Esophagus muscularis mucosa (tissue), 4 donors: ENCODE results near the gene HOXA10. TPM values are rescaled to one million over a fixed set of nuclear protein-coding genes. Genes with fewer than 3 reads are reported as not detected.

ENCODE experiments used
- DNase-seq: peaks from one replicate; pipeline ENCODE4 v3.0.0-alpha.2; 2017; ENCODE audit errors: extremely low spot score
- H3K27ac ChIP-seq, 4 donors: fragments of 200-600 bp; sonication (generic); replicated peaks in 1 of 4; 1 replicate in 3 of 4; 2 replicates in 1 of 4; pipeline ENCODE4 v1.5.1; 2016 to 2019; ENCODE audit warnings: mild to moderate bottlenecking in 1 of 4
- H3K27me3 ChIP-seq, 4 donors: fragments of 200-600 bp; sonication (generic); one replicate each; pipeline versions ENCODE4 v1.5.1 to v1.6.0; 2016 to 2019
- H3K36me3 ChIP-seq, 4 donors: fragments of 200-600 bp; sonication (generic); one replicate each; pipeline ENCODE4 v1.5.1; 2016 to 2019
- H3K4me1 ChIP-seq, 4 donors: fragments of 200-600 bp; sonication (generic); one replicate each; pipeline ENCODE4 v1.5.1; 2016 to 2019
- H3K4me3 ChIP-seq, 4 donors: fragments of 200-600 bp; sonication (generic); 1 replicate in 2 of 4; 2 replicates in 2 of 4; pipeline ENCODE4 v1.5.1; 2016 to 2019; ENCODE audit warnings: mild to moderate bottlenecking in 4 of 4, moderate library complexity in 1 of 4
- H3K9me3 ChIP-seq, 4 donors: fragments of 200-600 bp; sonication (generic); 1 replicate in 3 of 4; 2 replicates in 1 of 4; pipeline ENCODE4 v1.5.1; 2016 to 2019
- EP300 ChIP-seq: sonication (generic); formaldehyde crosslinking; IDR thresholded peaks from one replicate; pipeline ENCODE4 v1.6.1; 2017; ENCODE audit warnings: antibody characterized with exemption
- POLR2A ChIP-seq: fragments of 450-650 bp; IDR thresholded peaks from one replicate; pipeline ENCODE4 v1.6.1; 2017; ENCODE audit warnings: antibody characterized with exemption, moderate library complexity, mild to moderate bottlenecking, low read depth
- POLR2AphosphoS5 ChIP-seq, 2 donors: sonication (generic); formaldehyde crosslinking; IDR thresholded peaks; one replicate each; pipeline ENCODE4 v1.6.1; 2017; ENCODE audit warnings: antibody characterized with exemption in 2 of 2
- WGBS: methylation state at CpG from one replicate; pipeline ENCODE4 v1.1.5; 2018; 5-methylcytosine and 5-hydroxymethylcytosine counted together
- intact Hi-C: fragments of 100-400 bp; cut with DNase I; formaldehyde crosslinking; loops from one replicate; pipeline ENCODE4 v1.15.1; 2023
- total RNA-seq, 4 donors: library from RNA; depleted of rRNA; stranded (reverse); fragments of >200 nt; gene quantifications; one replicate each; pipeline versions ENCODE4 v1.1.0 to v1.2.1, GENCODE V29; 2016
- TF ChIP-seq, protein P1 (sequence below), 3 experiments: fragments of 200-600 bp in 2 of 3; fragments of 450-650 bp in 1 of 3; sonication (generic) in 2 of 3; IDR thresholded peaks; one replicate each; pipeline ENCODE4 v1.5.1; 2017 to 2019; ENCODE audit warnings: antibody characterized with exemption in 3 of 3, mild to moderate bottlenecking in 2 of 3, moderate library complexity in 1 of 3

Gene HOXA10
- total RNA-seq, 4 donors from 2014 or later, result not detected

DNA sequence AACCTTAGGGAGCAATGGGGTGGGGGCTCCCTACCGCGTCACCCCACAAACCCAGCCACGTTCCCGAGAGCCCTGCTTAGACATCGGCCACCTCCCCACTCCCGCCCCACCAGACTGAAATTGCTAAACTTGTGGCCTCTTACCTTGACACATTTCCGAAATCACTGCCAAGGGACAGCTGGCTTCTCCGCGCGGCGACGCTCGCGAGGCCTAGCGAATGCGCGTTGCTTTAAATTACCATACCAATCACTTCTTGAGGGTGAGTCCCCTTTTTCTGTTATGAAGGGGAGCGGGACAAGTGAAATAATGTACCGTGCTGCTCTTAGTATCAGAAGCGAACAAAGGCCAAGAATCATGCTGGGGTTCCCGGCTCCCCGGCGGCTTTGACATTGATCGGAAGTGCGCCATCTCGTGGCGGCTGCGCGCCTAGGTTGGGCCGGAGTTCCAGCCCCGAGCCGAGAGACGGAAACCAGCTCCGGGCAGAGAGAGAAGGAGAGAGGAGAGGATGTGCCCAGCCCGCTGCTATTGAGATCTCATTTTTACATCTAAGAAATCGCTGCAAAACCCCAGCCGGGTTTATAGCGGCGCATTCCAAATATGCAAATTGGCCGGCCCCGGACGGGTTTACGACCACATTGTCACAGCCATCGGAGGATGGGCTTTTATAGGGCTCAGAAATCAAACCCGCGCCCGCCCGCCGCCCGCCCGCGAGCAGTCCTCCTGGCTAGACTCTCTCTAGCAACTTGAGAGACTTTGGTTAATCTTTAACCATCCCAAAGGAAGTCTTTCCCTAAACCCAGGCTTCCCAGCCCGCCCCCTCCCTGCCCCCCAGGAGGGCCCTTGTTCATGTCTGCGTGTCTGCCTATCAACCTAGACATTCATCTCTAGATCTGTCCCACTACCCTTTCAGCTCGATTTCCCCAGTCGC, 5.6 kb upstream of the HOXA10 start:
- Histone ChIP-seq H3K27me3 (peaks cover 21 to 100% (median 92%) of the 10 kb centered on the region in 4 donors), H3K27ac (no peak overlapping the region), H3K4me1 (peaks cover 28 to 44% (median 32%) of the 10 kb centered on the region in 4 donors), H3K4me3 (peak overlapping the region in 3 of 4 donors; percentile 13 to 39 (median 16)), H3K36me3 (no peaks in the 10 kb centered on the region), H3K9me3 (no peaks in the 10 kb centered on the region)
- 15% methylated on average over 54 of the region's 56 CpGs for WGBS
- intact Hi-C loops, result no loop called here
- no peak for DNase-seq
- TF ChIP-seq, protein P1, sequence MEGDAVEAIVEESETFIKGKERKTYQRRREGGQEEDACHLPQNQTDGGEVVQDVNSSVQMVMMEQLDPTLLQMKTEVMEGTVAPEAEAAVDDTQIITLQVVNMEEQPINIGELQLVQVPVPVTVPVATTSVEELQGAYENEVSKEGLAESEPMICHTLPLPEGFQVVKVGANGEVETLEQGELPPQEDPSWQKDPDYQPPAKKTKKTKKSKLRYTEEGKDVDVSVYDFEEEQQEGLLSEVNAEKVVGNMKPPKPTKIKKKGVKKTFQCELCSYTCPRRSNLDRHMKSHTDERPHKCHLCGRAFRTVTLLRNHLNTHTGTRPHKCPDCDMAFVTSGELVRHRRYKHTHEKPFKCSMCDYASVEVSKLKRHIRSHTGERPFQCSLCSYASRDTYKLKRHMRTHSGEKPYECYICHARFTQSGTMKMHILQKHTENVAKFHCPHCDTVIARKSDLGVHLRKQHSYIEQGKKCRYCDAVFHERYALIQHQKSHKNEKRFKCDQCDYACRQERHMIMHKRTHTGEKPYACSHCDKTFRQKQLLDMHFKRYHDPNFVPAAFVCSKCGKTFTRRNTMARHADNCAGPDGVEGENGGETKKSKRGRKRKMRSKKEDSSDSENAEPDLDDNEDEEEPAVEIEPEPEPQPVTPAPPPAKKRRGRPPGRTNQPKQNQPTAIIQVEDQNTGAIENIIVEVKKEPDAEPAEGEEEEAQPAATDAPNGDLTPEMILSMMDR (IDR thresholded peaks at IDR 0.05), result peak; percentile 46 to 82 (median 59)
- TF ChIP-seq POLR2A, result no peak
- TF ChIP-seq EP300, result no peak
- peak in 1 of 2 donors; percentile 24 for TF ChIP-seq POLR2AphosphoS5 (IDR thresholded peaks at IDR 0.05)

DNA sequence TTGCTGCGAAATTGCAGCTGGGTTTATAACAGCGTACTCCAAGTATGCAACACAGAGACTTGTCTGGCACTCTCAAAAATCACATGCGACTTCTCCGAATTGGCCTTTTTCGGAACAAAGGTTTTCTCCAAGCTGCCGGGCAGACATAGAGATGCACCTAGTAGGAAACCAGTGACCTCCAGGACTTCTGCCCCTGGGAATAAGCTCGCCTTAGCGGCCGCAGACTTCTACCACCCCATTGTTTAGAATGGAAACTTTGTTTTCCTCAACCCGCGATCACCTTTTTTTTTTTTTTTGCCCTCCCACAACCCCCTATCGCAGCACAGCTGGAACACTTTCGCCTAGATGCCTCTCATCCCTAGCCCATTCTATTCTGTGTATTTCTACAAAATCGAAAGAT, 4.9 kb upstream of the HOXA10 start:
- intact Hi-C loops, result no loop called here
- WGBS, result 40% methylated on average over 14 of the region's 14 CpGs
- Histone ChIP-seq H3K36me3 (no peaks in the 10 kb centered on the region), H3K9me3 (no peaks in the 10 kb centered on the region), H3K4me1 (peaks cover 24 to 44% (median 31%) of the 10 kb centered on the region in 4 donors), H3K27ac (no peak overlapping the region), H3K27me3 (peaks cover 29 to 100% (median 92%) of the 10 kb centered on the region in 4 donors), H3K4me3 (peak overlapping the region in 1 of 4 donors; percentile 13)
- TF ChIP-seq EP300, result no peak
- DNase-seq, result no peak

DNA sequence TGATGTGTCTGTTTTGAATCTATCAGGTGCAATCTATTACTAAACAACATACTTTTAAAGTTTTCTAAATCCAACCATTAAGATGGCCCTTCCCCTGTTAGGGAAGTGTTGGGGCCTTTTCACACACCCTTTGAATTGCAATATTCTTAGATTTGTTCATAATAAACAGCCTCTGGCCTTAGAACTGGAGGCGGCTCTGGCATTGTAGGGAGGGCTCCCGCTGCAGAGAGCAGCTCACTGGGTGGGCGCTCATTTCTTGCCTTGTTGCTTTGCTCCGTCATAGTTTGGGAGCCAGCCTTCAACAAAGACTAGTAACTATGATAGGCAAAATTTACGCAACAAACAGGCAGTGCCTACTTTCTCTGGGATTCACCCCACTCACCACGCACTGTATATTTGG, 4.2 kb upstream of the HOXA10 start:
- Histone ChIP-seq H3K4me1 (peaks cover 24 to 44% (median 31%) of the 10 kb centered on the region in 4 donors), H3K9me3 (no peaks in the 10 kb centered on the region), H3K36me3 (no peaks in the 10 kb centered on the region), H3K27me3 (peaks cover 31 to 100% (median 92%) of the 10 kb centered on the region in 4 donors), H3K27ac (no peak overlapping the region), H3K4me3 (no peak overlapping the region)
- TF ChIP-seq, protein P1 (IDR thresholded peaks at IDR 0.05), result no peak
- TF ChIP-seq POLR2AphosphoS5 (IDR thresholded peaks at IDR 0.05) (no peak), POLR2A (no peak), EP300 (no peak)
- intact Hi-C loops, result no loop called here
- no peak for DNase-seq
- 95% methylated on average over 6 of the region's 6 CpGs for WGBS

DNA sequence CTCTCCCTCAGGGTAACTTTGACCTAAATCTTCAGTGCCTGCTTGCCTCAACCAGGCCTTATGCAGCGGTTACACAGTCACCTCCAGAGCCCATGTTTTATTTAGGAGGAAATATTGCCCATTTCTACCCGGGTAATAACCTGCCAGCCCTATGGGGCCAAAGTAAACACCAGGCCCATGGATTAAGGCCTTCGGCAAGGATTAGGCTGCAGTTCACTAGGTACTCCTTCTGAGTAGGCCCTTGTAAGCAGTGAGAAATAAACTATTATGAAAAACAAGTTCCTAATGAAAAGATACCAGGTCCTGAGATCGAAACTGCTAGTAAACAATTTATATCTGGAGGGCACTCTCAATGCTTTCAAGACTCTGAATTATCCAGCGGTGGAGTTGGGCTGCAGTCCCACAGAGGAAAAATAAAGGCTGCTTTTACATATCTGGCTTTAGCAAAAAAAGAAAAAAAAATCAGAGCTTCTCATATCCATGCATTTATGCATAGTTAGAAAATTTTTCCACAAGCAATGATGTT, 3.7 kb upstream of the HOXA10 start:
- intact Hi-C loops, result no loop called here
- H3K4me1 ChIP-seq, result peaks cover 24 to 44% (median 31%) of the 10 kb centered on the region in 4 donors
- TF ChIP-seq, protein P1 (IDR thresholded peaks at IDR 0.05), result no peak
- TF ChIP-seq POLR2A (no peak), EP300 (no peak), POLR2AphosphoS5 (IDR thresholded peaks at IDR 0.05) (no peak)
- no peaks in the 10 kb centered on the region for H3K9me3 ChIP-seq
- no peak for DNase-seq
- H3K27me3 ChIP-seq, result peaks cover 31 to 100% (median 92%) of the 10 kb centered on the region in 4 donors
- H3K27ac ChIP-seq, result no peak overlapping the region
- no peaks in the 10 kb centered on the region for H3K36me3 ChIP-seq
- WGBS, result 96% methylated on average over 5 of the region's 5 CpGs
- no peak overlapping the region for H3K4me3 ChIP-seq
